Mesodermal cell (in vitro differentiated cells): ENCODE data around the gene FBXW11.
"Not testable (repeated sequence)": the region's sequence is repeated elsewhere in the genome, so short reads cannot be mapped to it uniquely, and the experiment has no call there.

Source experiments
- H3K27ac ChIP-seq: 2 replicates; pipeline ENCODE4 v1.7.0; 2013; ENCODE audit warnings: mild to moderate bottlenecking, low read depth, low read length, moderate library complexity; ENCODE audit not compliant: severe bottlenecking
- H3K36me3 ChIP-seq: 2 replicates; pipeline ENCODE4 v1.7.1; 2013; ENCODE audit warnings: mild to moderate bottlenecking, low read length, moderate library complexity; ENCODE audit not compliant: control insufficient read depth, insufficient read depth
- H3K4me1 ChIP-seq: one replicate; pipeline ENCODE4 v1.7.1; 2013; ENCODE audit warnings: mild to moderate bottlenecking, low read length; ENCODE audit not compliant: insufficient read depth, control insufficient read depth, poor library complexity, severe bottlenecking
- H3K4me3 ChIP-seq: 2 replicates; pipeline ENCODE4 v1.7.0; 2013; ENCODE audit warnings: low read length, control low read depth, mild to moderate bottlenecking; ENCODE audit not compliant: insufficient read depth, poor library complexity, severe bottlenecking; ENCODE audit errors: extremely low read depth
- H3K9me3 ChIP-seq: 2 replicates; pipeline ENCODE4 v1.7.1; 2013; ENCODE audit warnings: mild to moderate bottlenecking, low read length, moderate library complexity; ENCODE audit not compliant: control insufficient read depth
- WGBS, 2 experiments: methylation state at CpG; one replicate each; pipeline ENCODE4 v1.1.5; 2013; ENCODE audit warnings: missing lambda C conversion rate in 2 of 2; ENCODE audit not compliant: insufficient coverage in 2 of 2; 5-methylcytosine and 5-hydroxymethylcytosine counted together

FBXW11 gene

DNA sequence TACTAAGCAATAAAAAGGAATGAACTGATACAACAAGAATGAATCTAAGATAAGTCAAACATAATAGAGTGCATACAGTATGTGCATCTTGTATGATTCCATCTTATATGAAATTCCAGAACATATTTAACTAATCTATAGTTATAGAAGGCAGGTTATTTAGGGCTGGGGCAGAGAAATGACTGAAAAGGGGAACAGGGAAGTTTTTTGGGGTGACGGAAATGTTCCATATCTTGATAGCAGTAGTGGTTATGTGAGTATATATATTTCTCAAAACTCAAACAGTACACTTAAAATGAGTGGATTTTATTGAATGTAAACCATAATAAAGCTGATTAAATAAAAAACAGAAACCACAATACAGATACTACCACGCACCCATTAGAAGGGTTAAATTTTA lies 24.6 kb downstream of the FBXW11 start:
- no peaks in the 10 kb centered on the region for H3K4me1 ChIP-seq
- peaks cover 20% of the 10 kb centered on the region for H3K36me3 ChIP-seq
- no peak overlapping the region for H3K4me3 ChIP-seq
- WGBS, 2 experiments: no CpG with 5 or more reads among the region's 2 CpGs
- H3K27ac ChIP-seq: no peak overlapping the region
- peaks cover 26% of the 10 kb centered on the region for H3K9me3 ChIP-seq

GRCh38 chr5:171980792-171981191 lies 25.6 kb downstream of the FBXW11 start:
- no CpG with 5 or more reads among the region's 3 CpGs for WGBS, 2 experiments
- no peak overlapping the region for H3K4me3 ChIP-seq

GRCh38 chr5:171979606-171980005 lies 26.8 kb downstream of the FBXW11 start:
- Histone ChIP-seq H3K27ac (no peak overlapping the region), H3K9me3 (peaks cover 26% of the 10 kb centered on the region), H3K36me3 (peaks cover 18% of the 10 kb centered on the region), H3K4me3 (no peak overlapping the region), H3K4me1 (no peaks in the 10 kb centered on the region)
- WGBS, 2 experiments: 96 to 97% methylated on average over 6 to 7 of the region's 8 CpGs

More at GRCh38 chr5:171980792-171981191, 25.6 kb downstream of the FBXW11 start:
- Histone ChIP-seq H3K4me1 (no peaks in the 10 kb centered on the region), H3K9me3 (peaks cover 26% of the 10 kb centered on the region), H3K36me3 (peaks cover 18% of the 10 kb centered on the region), H3K27ac (no peak overlapping the region)

DNA sequence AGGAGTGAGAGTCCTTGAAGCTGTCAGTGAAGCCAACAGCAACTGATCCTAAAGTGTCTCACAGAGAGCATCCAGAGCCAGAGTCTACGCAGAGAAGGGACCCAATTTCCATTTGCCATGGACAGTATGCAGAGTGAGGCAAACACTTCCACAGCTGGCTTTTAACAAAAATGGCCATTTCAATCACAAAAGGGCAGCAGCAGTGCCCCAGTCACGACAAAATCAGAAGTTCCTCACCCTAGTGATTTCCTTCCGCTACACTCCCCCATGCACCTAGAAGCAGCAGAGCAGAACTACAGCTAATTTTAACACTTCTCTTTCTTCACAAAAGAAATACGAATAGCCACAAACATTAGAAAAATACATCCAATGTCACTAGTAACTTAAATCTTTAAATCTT lies 27.9 kb downstream of the FBXW11 start:
- H3K9me3 ChIP-seq: peaks cover 26% of the 10 kb centered on the region
- peaks cover 16% of the 10 kb centered on the region for H3K36me3 ChIP-seq
- no peak overlapping the region for H3K4me3 ChIP-seq
- H3K4me1 ChIP-seq: no peaks in the 10 kb centered on the region
- WGBS, 2 experiments: 83 to 88% methylated on average over 3 of the region's 4 CpGs
- no peak overlapping the region for H3K27ac ChIP-seq

- H3K9me3 ChIP-seq: peaks cover 26% of the 10 kb centered on the region
- peaks cover 11% of the 10 kb centered on the region for H3K36me3 ChIP-seq
- no peak overlapping the region for H3K27ac ChIP-seq
- H3K4me1 ChIP-seq: no peaks in the 10 kb centered on the region
- WGBS, 2 experiments: 90% methylated on average over 1 of the region's 1 CpG; no CpG with 5 or more reads in 1 of the 2 experiments
- no peak overlapping the region for H3K4me3 ChIP-seq
These were observed 28.4 kb downstream of the FBXW11 start for GRCh38 chr5:171978016-171978415.

DNA sequence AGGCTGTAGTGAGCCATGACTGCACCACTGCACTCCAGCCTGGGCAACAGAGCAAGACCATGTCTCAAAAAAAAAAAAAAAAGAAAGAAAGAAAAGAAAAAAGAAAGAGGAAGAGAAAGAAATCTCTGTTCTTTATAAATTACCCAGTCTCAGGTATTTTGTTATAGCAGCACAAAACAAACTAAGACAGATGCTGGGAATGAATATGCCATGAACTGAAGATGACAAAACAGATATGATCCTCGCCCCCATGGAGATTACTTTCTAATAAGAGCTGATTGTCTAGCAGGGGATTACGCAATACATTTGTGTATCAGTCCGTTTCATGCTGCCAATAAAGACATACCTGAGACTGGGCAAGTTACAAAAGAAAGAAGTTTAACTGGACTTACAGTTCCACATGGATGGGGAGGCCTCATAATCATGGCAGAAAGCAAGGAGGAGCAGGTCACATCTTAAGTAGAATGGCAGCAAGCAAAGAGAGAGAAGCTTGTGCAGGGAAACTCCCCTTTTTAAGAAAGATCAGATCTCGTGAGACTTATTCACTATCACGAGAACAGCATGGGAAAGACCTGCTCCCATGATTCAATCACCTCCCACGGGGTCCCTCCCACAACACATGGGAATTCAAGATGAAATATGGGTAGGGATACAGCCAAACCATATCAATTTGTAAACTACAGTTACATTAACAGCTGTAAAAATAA lies 29.0 kb downstream of the FBXW11 start:
- not testable (repeated sequence) for H3K4me3 ChIP-seq, H3K27ac ChIP-seq, H3K4me1 ChIP-seq, H3K36me3 ChIP-seq
- H3K9me3 ChIP-seq: peaks cover 26% of the 10 kb centered on the region
- 80 to 96% methylated on average over 3 of the region's 6 CpGs for WGBS, 2 experiments

DNA sequence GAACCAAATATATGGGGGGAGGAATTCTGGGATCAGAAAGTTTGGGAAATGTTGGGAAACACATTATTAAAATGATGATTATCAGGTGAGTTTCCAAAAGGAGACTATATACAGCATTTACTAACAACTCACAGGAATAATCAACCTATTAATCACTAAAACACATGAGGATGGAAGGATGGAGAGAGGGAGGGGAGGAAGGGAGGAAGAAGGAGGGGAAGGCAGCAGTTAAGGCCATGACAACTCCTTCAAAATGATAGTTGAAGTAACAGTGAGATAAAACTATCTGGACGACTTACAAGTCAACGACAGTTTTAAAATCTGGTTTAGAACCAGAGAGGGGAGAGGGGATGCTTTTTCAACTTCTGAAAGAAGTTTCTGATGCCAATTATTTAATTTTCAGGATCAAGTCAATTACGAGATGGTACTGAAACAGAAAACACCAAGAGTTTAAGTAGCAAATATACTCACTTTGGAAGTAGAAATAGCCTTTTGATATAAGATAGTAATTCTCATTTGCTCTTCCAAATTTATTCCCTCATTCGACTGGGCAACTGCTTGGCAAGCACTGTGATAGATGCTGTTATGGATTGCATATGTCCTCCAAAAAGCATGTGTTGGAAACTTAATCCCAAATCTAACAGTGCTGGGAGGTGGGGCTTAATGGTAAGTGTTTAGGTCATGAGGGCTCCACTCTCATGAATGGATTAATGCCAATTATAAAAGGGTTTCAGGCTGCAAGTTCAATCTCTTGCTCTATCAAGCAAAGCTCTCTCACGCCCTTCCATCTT lies 30.4 kb downstream of the FBXW11 start:
- peaks cover 10% of the 10 kb centered on the region for H3K36me3 ChIP-seq
- no peak overlapping the region for H3K4me3 ChIP-seq
- H3K9me3 ChIP-seq: peaks cover 20% of the 10 kb centered on the region
- 93 to 97% methylated on average over 3 of the region's 5 CpGs for WGBS, 2 experiments
- no peaks in the 10 kb centered on the region for H3K4me1 ChIP-seq
- no peak overlapping the region for H3K27ac ChIP-seq

GRCh38 chr5:171975262-171975876 lies 31.1 kb downstream of the FBXW11 start:
- Histone ChIP-seq H3K4me1 (no peaks in the 10 kb centered on the region), H3K9me3 (peaks cover 17% of the 10 kb centered on the region), H3K36me3 (peaks cover 14% of the 10 kb centered on the region), H3K4me3 (no peak overlapping the region), H3K27ac (no peak overlapping the region)
- 50% methylated on average over 1 of the region's 3 CpGs; no CpG with 5 or more reads in 1 of the 2 experiments for WGBS, 2 experiments

- H3K27ac ChIP-seq: no peak overlapping the region
- 69 to 78% methylated on average over 2 of the region's 2 CpGs for WGBS, 2 experiments
These were observed 35.6 kb downstream of the FBXW11 start for GRCh38 chr5:171970826-171971225.

DNA sequence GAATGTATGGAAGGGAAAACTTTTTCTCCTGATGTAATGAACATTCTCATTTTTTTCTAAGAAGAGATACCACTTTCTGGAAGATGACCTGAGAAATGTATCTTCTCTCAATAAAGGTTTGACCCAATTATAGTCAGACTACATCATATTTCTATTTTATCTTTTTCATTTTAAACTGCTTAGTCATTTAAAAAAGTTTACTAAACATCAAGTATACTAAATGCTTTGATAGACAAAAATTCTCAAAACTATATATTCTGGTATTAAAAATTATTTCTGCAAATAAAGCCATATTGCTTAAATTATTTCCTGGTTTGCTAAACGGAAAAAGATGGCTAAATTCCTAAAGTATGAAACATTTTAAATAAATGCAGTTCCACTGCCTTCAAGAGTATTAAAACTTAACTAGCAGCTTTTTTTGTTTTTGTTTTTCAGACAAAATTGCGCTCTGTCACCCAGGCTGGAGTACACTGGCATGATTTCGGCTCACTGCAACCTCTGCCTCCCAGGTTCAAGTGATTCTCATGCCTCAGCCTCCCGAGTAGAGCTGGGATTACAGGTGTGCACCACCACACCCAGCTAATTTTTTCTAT lies 37.1 kb downstream of the FBXW11 start:
- WGBS, 2 experiments: 87 to 100% methylated on average over 3 of the region's 4 CpGs
- peaks cover 3% of the 10 kb centered on the region for H3K9me3 ChIP-seq

More at GRCh38 chr5:171970826-171971225, 35.6 kb downstream of the FBXW11 start:
- H3K36me3 ChIP-seq: peaks cover 7% of the 10 kb centered on the region
- H3K4me1 ChIP-seq: peaks cover 4% of the 10 kb centered on the region
- H3K4me3 ChIP-seq: no peak overlapping the region
- peaks cover 3% of the 10 kb centered on the region for H3K9me3 ChIP-seq

More for the DNA sequence above, 37.1 kb downstream of the FBXW11 start:
- peaks cover 7% of the 10 kb centered on the region for H3K36me3 ChIP-seq
- peaks cover 4% of the 10 kb centered on the region for H3K4me1 ChIP-seq
- H3K4me3 ChIP-seq: no peak overlapping the region
- no peak overlapping the region for H3K27ac ChIP-seq
